Measurements from ENCODE around the gene PCGF2. TPM values are rescaled to one million over a fixed set of nuclear protein-coding genes. Genes with fewer than 3 reads are reported as not detected.

Gene PCGF2
- polyA plus RNA-seq, 3 donors = 0.60 TPM; not detected in 2

DNA sequence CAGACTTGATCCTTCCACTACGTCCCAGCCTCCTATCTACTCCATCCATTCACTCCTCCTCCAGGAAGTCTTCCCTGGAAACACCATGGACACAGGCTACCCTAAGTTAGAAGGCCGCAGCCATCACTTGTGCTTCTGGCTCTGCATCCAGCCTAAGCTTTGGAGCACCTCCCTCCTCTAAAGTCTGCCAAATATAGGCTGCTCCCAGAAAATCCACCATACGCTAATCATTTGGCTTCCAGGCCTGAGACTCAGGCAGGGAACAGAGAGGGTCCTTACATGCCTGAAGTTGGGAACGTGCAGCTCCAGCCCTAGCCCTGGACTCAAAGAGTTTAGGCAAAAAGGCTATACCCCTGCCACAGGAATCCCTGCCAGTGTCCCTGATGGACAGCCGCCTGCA, 6.7 kb downstream of the PCGF2 start:
- Mint-ChIP-seq H3K27me3 (ENCODE audit: low read depth in 3 of 3) (peaks cover 40 to 63% (median 45%) of the 10 kb centered on the region in 3 donors), H3K4me3 (no peak overlapping the region), H3K9me3 (peaks cover 0 to 3% (median 0%) of the 10 kb centered on the region in 7 donors), H3K36me3 (peaks cover 0 to 4% of the 10 kb centered on the region in 2 donors), H3K27ac (no peak overlapping the region), H3K4me1 (peaks cover 7% of the 10 kb centered on the region)
- 92% methylated on average over 5 of the region's 5 CpGs for WGBS (ENCODE audit: insufficient coverage)
- Histone ChIP-seq H3K79me2 (ENCODE audit: insufficient read depth, low read length) (no peaks in the 10 kb centered on the region), H3K27ac (ENCODE audit: low read depth in 1 of 2, low read length in 2 of 2) (no peak overlapping the region), H2AFZ (ENCODE audit: insufficient read depth, low read depth, low read length, poor library complexity, severe bottlenecking) (no peak overlapping the region), H3K9ac (ENCODE audit: insufficient read depth, low read length, poor library complexity, severe bottlenecking) (no peak overlapping the region), H3K9me3 (replicated peaks in 1 of 2; ENCODE audit: control insufficient read depth in 1 of 2, insufficient read depth in 1 of 2, low read length in 2 of 2) (no peaks in the 10 kb centered on the region), H3K4me1 (ENCODE audit: control insufficient read depth in 1 of 2, insufficient read depth in 2 of 2, low read length in 2 of 2) (peaks cover 1 to 5% of the 10 kb centered on the region in 2 donors), H3K4me2 (replicated peaks; ENCODE audit: extremely low read depth, low read length, poor library complexity, severe bottlenecking) (no peak overlapping the region), H4K20me1 (ENCODE audit: insufficient read depth, low read length) (no peaks in the 10 kb centered on the region), H3K4me3 (replicated peaks in 1 of 3; ENCODE audit: low read depth in 2 of 3, low read length in 3 of 3) (no peak overlapping the region), H3K27me3 (ENCODE audit: control insufficient read depth in 2 of 2, insufficient read depth in 2 of 2, low read length in 2 of 2) (peaks cover 1 to 18% of the 10 kb centered on the region in 2 donors), H3K36me3 (replicated peaks in 1 of 2; ENCODE audit: control insufficient read depth in 1 of 2, insufficient read depth in 2 of 2, low read length in 2 of 2) (no peaks in the 10 kb centered on the region)
- no peak for DNase-seq
- intact Hi-C loops (cut with micrococcal nuclease) = no loop called here
- TF ChIP-seq CTCF (IDR thresholded peaks at IDR 0.05) = no peak

DNA sequence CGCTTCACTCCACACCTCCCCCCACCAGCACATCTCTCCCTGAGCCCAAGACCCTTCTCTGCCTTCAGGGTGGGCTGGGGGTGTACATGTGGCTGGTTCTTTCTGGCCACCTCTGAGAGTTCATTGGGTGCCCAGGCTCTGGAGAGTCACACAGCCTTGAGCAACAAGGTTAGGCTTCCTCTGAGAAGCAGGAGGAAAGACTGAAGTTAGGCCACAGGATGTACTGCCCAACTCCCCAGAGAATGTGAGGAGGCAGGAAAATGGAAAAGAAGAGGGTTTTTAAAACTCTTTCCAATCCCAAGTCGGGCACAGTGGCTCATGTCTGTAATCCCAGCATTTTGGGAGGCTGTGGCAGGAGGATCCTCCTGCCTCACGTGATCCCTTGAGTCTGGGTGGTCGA, 7.3 kb downstream of the PCGF2 start:
- Histone ChIP-seq H3K4me3 (replicated peaks in 1 of 3; ENCODE audit: low read depth in 2 of 3, low read length in 3 of 3) (no peak overlapping the region), H2AFZ (ENCODE audit: insufficient read depth, low read depth, low read length, poor library complexity, severe bottlenecking) (no peak overlapping the region), H3K36me3 (replicated peaks in 1 of 2; ENCODE audit: control insufficient read depth in 1 of 2, insufficient read depth in 2 of 2, low read length in 2 of 2) (no peaks in the 10 kb centered on the region), H3K4me2 (replicated peaks; ENCODE audit: extremely low read depth, low read length, poor library complexity, severe bottlenecking) (no peak overlapping the region), H3K27ac (ENCODE audit: low read depth in 1 of 2, low read length in 2 of 2) (no peak overlapping the region), H3K9ac (ENCODE audit: insufficient read depth, low read length, poor library complexity, severe bottlenecking) (no peak overlapping the region), H3K4me1 (ENCODE audit: control insufficient read depth in 1 of 2, insufficient read depth in 2 of 2, low read length in 2 of 2) (no peaks in the 10 kb centered on the region), H3K27me3 (ENCODE audit: control insufficient read depth in 2 of 2, insufficient read depth in 2 of 2, low read length in 2 of 2) (peaks cover 0 to 11% of the 10 kb centered on the region in 2 donors), H3K9me3 (replicated peaks in 1 of 2; ENCODE audit: control insufficient read depth in 1 of 2, insufficient read depth in 1 of 2, low read length in 2 of 2) (no peaks in the 10 kb centered on the region), H4K20me1 (ENCODE audit: insufficient read depth, low read length) (no peaks in the 10 kb centered on the region), H3K79me2 (ENCODE audit: insufficient read depth, low read length) (no peaks in the 10 kb centered on the region)
- TF ChIP-seq CTCF (IDR thresholded peaks at IDR 0.05) = no peak
- Mint-ChIP-seq H3K4me1 (peaks cover under 1% of the 10 kb centered on the region), H3K4me3 (peak overlapping the region in 1 of 2 donors; percentile 55), H3K27ac (peak overlapping the region in 1 of 7 donors; percentile 3), H3K9me3 (no peaks in the 10 kb centered on the region), H3K27me3 (ENCODE audit: low read depth in 3 of 3) (peaks cover 37 to 56% (median 45%) of the 10 kb centered on the region in 3 donors), H3K36me3 (no peaks in the 10 kb centered on the region)
- WGBS (ENCODE audit: insufficient coverage) = 90% methylated on average over 2 of the region's 4 CpGs
- intact Hi-C loops (cut with micrococcal nuclease) = no loop called here
- DNase-seq = no peak
